Keratinocyte (primary cell): Measurements from ENCODE around the gene EIF1AD. TPM values are rescaled to one million over a fixed set of nuclear protein-coding genes. Genes with fewer than 3 reads are reported as not detected.

Source experiments
- DNase-seq: peaks from one replicate; pipeline ENCODE4 v3.0.0-alpha.2; 2011; ENCODE audit warnings: low read depth, missing footprints, low spot score
- FAIRE-seq: peaks from 2 replicates; lab custom pipeline; 2011; peaks lifted over from hg19 to GRCh38; lab: Jason Lieb, UNC
- H2AFZ ChIP-seq: 2 replicates; pipeline ENCODE4 v1.6.0; 2012; ENCODE audit warnings: low read length, control low read depth, inconsistent platforms; ENCODE audit not compliant: control insufficient read depth
- H3K27ac ChIP-seq: 2 replicates; pipeline ENCODE4 v1.5.1; 2011; ENCODE audit warnings: low read length; ENCODE audit not compliant: control insufficient read depth, insufficient read depth
- H3K27me3 ChIP-seq: 3 replicates; pipeline ENCODE4 v1.6.0; 2011; ENCODE audit warnings: low read length; ENCODE audit not compliant: control insufficient read depth, insufficient read depth; ENCODE audit errors: extremely low read depth
- H3K36me3 ChIP-seq, 2 experiments: 2 replicates in 1 of 2; 3 replicates in 1 of 2; pipeline ENCODE4 v1.5.1; 2011; ENCODE audit warnings: low read length in 2 of 2, mild to moderate bottlenecking in 1 of 2; ENCODE audit not compliant: control insufficient read depth in 2 of 2, insufficient read depth in 2 of 2; ENCODE audit errors: extremely low read depth in 1 of 2
- H3K4me1 ChIP-seq: 3 replicates; pipeline ENCODE4 v1.5.1; 2011; ENCODE audit warnings: low read length; ENCODE audit not compliant: control insufficient read depth, insufficient read depth; ENCODE audit errors: extremely low read depth
- H3K4me2 ChIP-seq: 3 replicates; pipeline ENCODE4 v1.6.0; 2011; ENCODE audit warnings: low read depth, low read length; ENCODE audit not compliant: control insufficient read depth, insufficient read depth; ENCODE audit errors: extremely low read depth
- H3K4me3 ChIP-seq, 3 experiments: fragments of 200-600 bp in 1 of 3; sonication (generic) in 1 of 3; 2 replicates in 2 of 3; 3 replicates in 1 of 3; pipeline ENCODE4 v1.5.1; 2011 to 2016; ENCODE audit warnings: low read length in 3 of 3, mild to moderate bottlenecking in 3 of 3, control low read depth in 2 of 3, inconsistent platforms in 1 of 3, low read depth in 1 of 3, mixed read lengths in 1 of 3, mixed run types in 1 of 3, moderate library complexity in 1 of 3; ENCODE audit not compliant: control insufficient read depth in 2 of 3, insufficient read depth in 2 of 3; ENCODE audit errors: extremely low read depth in 1 of 3
- H3K79me2 ChIP-seq: 2 replicates; pipeline ENCODE4 v1.6.0; 2012; ENCODE audit warnings: low read length; ENCODE audit not compliant: control insufficient read depth, insufficient read depth
- H3K9ac ChIP-seq: 3 replicates; pipeline ENCODE4 v1.6.0; 2011; ENCODE audit warnings: low read length; ENCODE audit not compliant: control insufficient read depth, insufficient read depth; ENCODE audit errors: extremely low read depth
- H3K9me1 ChIP-seq: 3 replicates; pipeline ENCODE4 v1.6.0; 2011; ENCODE audit warnings: low read length; ENCODE audit not compliant: control insufficient read depth, insufficient read depth; ENCODE audit errors: extremely low read depth
- H3K9me3 ChIP-seq: 2 replicates; pipeline ENCODE4 v1.5.1; 2012; ENCODE audit warnings: low read depth, low read length; ENCODE audit not compliant: control insufficient read depth
- H4K20me1 ChIP-seq: 3 replicates; pipeline ENCODE4 v1.6.0; 2011; ENCODE audit warnings: low read length; ENCODE audit not compliant: control insufficient read depth, insufficient read depth; ENCODE audit errors: extremely low read depth
- EZH2 ChIP-seq: IDR thresholded peaks from one replicate; pipeline ENCODE4 v1.6.1; 2012; ENCODE audit warnings: inconsistent platforms, mild to moderate bottlenecking, low read length, moderate library complexity
- dilution Hi-C: fragments of 300-500 bp; cut with MboI; formaldehyde crosslinking; loops from one replicate; pipeline ENCODE4 v1.7.0; 2020; ENCODE audit warnings: low sequenced_read_pairs; ENCODE audit not compliant: extremely low pct_ligation_motif_present
- polyA plus RNA-seq, 5 experiments: library from polyadenylated mRNA; depleted of rRNA in 3 of 5; stranded (reverse) in 3 of 5; stranded (forward) in 1 of 5; unstranded in 1 of 5; fragments of >200 nt; gene quantifications; 1 replicate in 1 of 5; 2 replicates in 3 of 5; 3 replicates in 1 of 5; pipeline versions ENCODE4 v1.2.1 to v1.2.3, GENCODE V29; 2011 to 2012; ENCODE audit warnings: missing spikeins in 2 of 5, low read depth in 1 of 5, low replicate concordance in 1 of 5
- TF ChIP-seq, protein P1 (sequence below), 3 experiments: IDR thresholded peaks in 1 of 3; conservative IDR thresholded peaks in 1 of 3; optimal IDR thresholded peaks in 1 of 3; 2 replicates in 2 of 3; 3 replicates in 1 of 3; pipeline versions ENCODE3 to v1.5.1; 2011; ENCODE audit warnings: low read length in 3 of 3, mild to moderate bottlenecking in 3 of 3, moderate library complexity in 2 of 3, control low read depth in 1 of 3, inconsistent platforms in 1 of 3; ENCODE audit not compliant: insufficient read depth in 2 of 3; ENCODE audit errors: extremely low read depth in 1 of 3

Gene EIF1AD
- polyA plus RNA-seq, 1 donor (not counting 4 experiments of a cell fraction or from before 2014, with no cell fraction given), result 29.6 TPM

DNA sequence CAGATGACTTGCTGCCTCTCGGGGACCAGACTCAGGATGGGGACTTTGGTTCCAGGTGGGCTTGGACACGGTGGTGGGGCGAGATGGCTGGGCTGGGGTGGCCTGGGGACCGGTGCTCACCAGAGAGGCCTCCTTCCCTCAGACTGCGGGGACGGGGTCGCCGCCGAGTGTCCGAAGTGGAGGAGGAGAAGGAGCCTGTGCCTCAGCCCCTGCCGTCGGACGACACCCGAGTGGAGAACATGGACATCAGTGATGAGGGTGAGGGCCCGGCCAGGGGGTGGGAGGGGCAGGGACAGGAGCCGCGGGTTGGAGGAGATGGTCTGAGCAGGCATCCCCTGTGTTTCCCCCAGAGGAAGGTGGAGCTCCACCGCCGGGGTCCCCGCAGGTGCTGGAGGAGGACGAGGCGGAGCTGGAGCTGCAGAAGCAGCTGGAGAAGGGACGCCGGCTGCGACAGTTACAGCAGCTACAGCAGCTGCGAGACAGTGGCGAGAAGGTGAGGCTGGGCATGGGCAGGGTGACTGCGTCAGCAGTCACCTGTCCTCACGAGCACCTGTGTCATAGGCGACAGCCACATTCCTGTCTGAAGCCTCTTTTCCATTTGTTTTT lies 34.5 kb downstream of the EIF1AD start:
- H3K4me3 ChIP-seq, result no peak overlapping the region
- no peaks in the 10 kb centered on the region for H3K9me3 ChIP-seq
- H2AFZ ChIP-seq, result no peak overlapping the region
- FAIRE-seq (no peak), DNase-seq (no peak)
- peaks cover 8% of the 10 kb centered on the region for H3K4me1 ChIP-seq
- H3K4me2 ChIP-seq, result no peak overlapping the region
- H3K9me1 ChIP-seq, result no peaks in the 10 kb centered on the region
- H3K27ac ChIP-seq, result no peak overlapping the region
- dilution Hi-C loops, result no loop called here
- peaks cover 24 to 34% of the 10 kb centered on the region in 2 experiments for H3K36me3 ChIP-seq
- TF ChIP-seq EZH2, result no peak
- TF ChIP-seq, protein P1, sequence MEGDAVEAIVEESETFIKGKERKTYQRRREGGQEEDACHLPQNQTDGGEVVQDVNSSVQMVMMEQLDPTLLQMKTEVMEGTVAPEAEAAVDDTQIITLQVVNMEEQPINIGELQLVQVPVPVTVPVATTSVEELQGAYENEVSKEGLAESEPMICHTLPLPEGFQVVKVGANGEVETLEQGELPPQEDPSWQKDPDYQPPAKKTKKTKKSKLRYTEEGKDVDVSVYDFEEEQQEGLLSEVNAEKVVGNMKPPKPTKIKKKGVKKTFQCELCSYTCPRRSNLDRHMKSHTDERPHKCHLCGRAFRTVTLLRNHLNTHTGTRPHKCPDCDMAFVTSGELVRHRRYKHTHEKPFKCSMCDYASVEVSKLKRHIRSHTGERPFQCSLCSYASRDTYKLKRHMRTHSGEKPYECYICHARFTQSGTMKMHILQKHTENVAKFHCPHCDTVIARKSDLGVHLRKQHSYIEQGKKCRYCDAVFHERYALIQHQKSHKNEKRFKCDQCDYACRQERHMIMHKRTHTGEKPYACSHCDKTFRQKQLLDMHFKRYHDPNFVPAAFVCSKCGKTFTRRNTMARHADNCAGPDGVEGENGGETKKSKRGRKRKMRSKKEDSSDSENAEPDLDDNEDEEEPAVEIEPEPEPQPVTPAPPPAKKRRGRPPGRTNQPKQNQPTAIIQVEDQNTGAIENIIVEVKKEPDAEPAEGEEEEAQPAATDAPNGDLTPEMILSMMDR (optimal IDR thresholded peaks at IDR 0.05 in 1 of 3, IDR thresholded peaks at IDR 0.05 in 1 of 3, conservative IDR thresholded peaks at IDR 0.05 in 1 of 3; ENCODE audit: extremely low read depth in 1 of 3, insufficient read depth in 2 of 3, low read length in 3 of 3), result no peak
- H3K79me2 ChIP-seq, result peaks cover 22% of the 10 kb centered on the region
- H3K27me3 ChIP-seq, result no peaks in the 10 kb centered on the region
- no peak overlapping the region for H3K9ac ChIP-seq
- H4K20me1 ChIP-seq, result no peaks in the 10 kb centered on the region

DNA sequence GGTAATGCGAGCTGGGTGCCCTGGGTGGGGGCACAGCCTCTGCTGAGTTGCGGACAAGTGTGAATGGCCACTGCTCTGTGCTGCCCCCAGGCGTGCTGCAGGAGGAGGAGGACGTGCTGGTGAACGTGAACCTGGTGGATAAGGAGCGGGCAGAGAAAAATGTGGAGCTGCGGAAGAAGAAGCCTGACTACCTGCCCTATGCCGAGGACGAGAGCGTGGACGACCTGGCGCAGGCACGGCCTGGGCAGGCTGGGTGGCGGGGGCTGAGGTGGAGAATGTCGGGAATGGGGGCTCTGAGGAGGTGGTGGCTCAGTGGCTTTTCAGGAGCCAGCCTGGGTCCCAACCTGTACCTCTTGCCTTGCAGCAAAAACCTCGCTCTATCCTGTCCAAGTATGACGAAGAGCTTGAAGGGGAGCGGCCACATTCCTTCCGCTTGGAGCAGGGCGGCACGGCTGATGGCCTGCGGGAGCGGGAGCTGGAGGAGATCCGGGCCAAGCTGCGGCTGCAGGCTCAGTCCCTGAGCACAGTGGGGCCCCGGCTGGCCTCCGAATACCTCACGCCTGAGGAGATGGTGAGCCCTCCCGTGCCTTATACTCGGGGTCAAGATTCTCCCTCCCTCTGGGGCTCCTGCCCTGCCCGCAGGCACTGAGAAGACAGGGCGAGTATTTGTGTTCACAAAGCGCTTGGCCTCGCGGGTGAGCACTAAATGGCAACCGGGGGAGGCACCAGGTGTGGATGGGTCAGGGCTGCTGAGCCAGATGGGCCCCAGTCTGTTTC lies 35.8 kb downstream of the EIF1AD start:
- no peaks in the 10 kb centered on the region for H3K9me1 ChIP-seq
- dilution Hi-C loops, result no loop called here
- H3K9me3 ChIP-seq, result no peaks in the 10 kb centered on the region
- no peak overlapping the region for H3K9ac ChIP-seq
- H3K79me2 ChIP-seq, result peaks cover 31% of the 10 kb centered on the region
- H4K20me1 ChIP-seq, result no peaks in the 10 kb centered on the region
- no peaks in the 10 kb centered on the region for H3K27me3 ChIP-seq
- H3K36me3 ChIP-seq, result peaks cover 22 to 34% of the 10 kb centered on the region in 2 experiments
- no peak for DNase-seq
- FAIRE-seq, result no peak
- no peak overlapping the region for H3K4me2 ChIP-seq
- TF ChIP-seq, protein P1 (optimal IDR thresholded peaks at IDR 0.05 in 1 of 3, IDR thresholded peaks at IDR 0.05 in 1 of 3, conservative IDR thresholded peaks at IDR 0.05 in 1 of 3; ENCODE audit: extremely low read depth in 1 of 3, insufficient read depth in 2 of 3, low read length in 3 of 3), result peak in 1 of 3 experiments; percentile 6
- no peak for TF ChIP-seq EZH2
- H2AFZ ChIP-seq, result no peak overlapping the region
- H3K4me3 ChIP-seq, result no peak overlapping the region
- H3K4me1 ChIP-seq, result peaks cover 8% of the 10 kb centered on the region
- H3K27ac ChIP-seq, result no peak overlapping the region
